Measurements from ENCODE around the gene UST. TPM values are rescaled to one million over a fixed set of nuclear protein-coding genes. Genes with fewer than 3 reads are reported as not detected.

UST gene
- total and polyA plus RNA-seq, 3 donors from 2014 or later = 14.9 to 16.0 (median 14.9) TPM

- intact Hi-C loops (cut with DNase I; ENCODE audit: low total_unique reads) = no loop called here
- no peak overlapping the region for H3K27ac ChIP-seq
These were observed 313.6 kb downstream of the UST start for GRCh38 chr6:149060300-149060984.

GRCh38 chr6:149060985-149061760 is 314.3 kb downstream of the UST start:
- TF ChIP-seq CTCF (IDR thresholded peaks at IDR 0.05) (no peak), POLR2A (IDR thresholded peaks at IDR 0.05) (no peak)
- Histone ChIP-seq H3K36me3 (ENCODE audit: low read depth, missing control alignments) (no peaks in the 10 kb centered on the region), H3K27me3 (no peaks in the 10 kb centered on the region), H3K9me3 (no peaks in the 10 kb centered on the region), H3K27ac (no peak overlapping the region), H3K4me1 (no peaks in the 10 kb centered on the region), H3K4me3 (no peak overlapping the region)
- 68 to 70% methylated on average over 12 of the region's 12 CpGs for WGBS, 2 donors
- intact Hi-C loops (cut with DNase I; ENCODE audit: low total_unique reads) = no loop called here
- no peak for DNase-seq

More at GRCh38 chr6:149060300-149060984, 313.6 kb downstream of the UST start:
- Histone ChIP-seq H3K9me3 (no peaks in the 10 kb centered on the region), H3K4me1 (no peaks in the 10 kb centered on the region), H3K36me3 (ENCODE audit: low read depth, missing control alignments) (no peaks in the 10 kb centered on the region), H3K4me3 (no peak overlapping the region), H3K27me3 (no peaks in the 10 kb centered on the region)
- DNase-seq = no peak
- WGBS, 2 donors = 63 to 78% methylated on average over 16 to 19 of the region's 19 CpGs
- TF ChIP-seq POLR2A (IDR thresholded peaks at IDR 0.05) (no peak), CTCF (IDR thresholded peaks at IDR 0.05) (no peak)

DNA sequence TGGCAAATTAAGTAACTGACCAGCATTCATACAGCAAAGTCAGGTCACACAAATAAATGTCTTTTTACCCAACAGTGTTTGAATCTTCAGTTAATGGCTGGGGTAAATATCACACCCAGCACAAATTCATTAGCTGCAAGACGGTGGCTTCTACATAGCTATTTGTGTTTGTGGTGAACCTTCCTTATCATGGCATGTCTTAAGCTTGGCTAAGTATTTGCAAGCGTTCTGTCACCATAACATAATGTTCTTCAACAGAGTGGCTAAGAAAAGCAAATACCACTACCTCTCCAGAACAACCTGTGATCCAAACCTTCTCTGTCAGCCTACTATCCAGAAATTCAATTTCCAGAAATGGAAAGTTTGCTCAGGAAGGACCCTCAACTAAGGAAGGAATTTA is 315.1 kb downstream of the UST start:
- H3K9me3 ChIP-seq = no peaks in the 10 kb centered on the region
- H3K27ac ChIP-seq = no peak overlapping the region
- no peaks in the 10 kb centered on the region for H3K36me3 ChIP-seq (ENCODE audit: low read depth, missing control alignments)
- no peak for TF ChIP-seq POLR2A (IDR thresholded peaks at IDR 0.05)
- TF ChIP-seq CTCF (IDR thresholded peaks at IDR 0.05) = no peak
- WGBS, 2 donors = 66 to 68% methylated on average over 2 of the region's 2 CpGs
- H3K4me3 ChIP-seq = no peak overlapping the region
- H3K27me3 ChIP-seq = no peaks in the 10 kb centered on the region
- intact Hi-C loops (cut with DNase I; ENCODE audit: low total_unique reads) = no loop called here
- H3K4me1 ChIP-seq = no peaks in the 10 kb centered on the region
- DNase-seq = no peak

- Histone ChIP-seq H3K4me3 (no peak overlapping the region), H3K36me3 (ENCODE audit: low read depth, missing control alignments) (no peaks in the 10 kb centered on the region), H3K27me3 (no peaks in the 10 kb centered on the region), H3K9me3 (no peaks in the 10 kb centered on the region), H3K27ac (no peak overlapping the region), H3K4me1 (no peaks in the 10 kb centered on the region)
- intact Hi-C loops (cut with DNase I; ENCODE audit: low total_unique reads) = no loop called here
- TF ChIP-seq POLR2A (IDR thresholded peaks at IDR 0.05) (no peak), CTCF (IDR thresholded peaks at IDR 0.05) (no peak)
- DNase-seq = no peak
- 86 to 96% methylated on average over 5 of the region's 5 CpGs for WGBS, 2 donors
These were observed 316.0 kb downstream of the UST start for GRCh38 chr6:149062653-149063348.
